PC-9 (cell line): ENCODE results near the gene TMCC1.

ENCODE experiments used
- EZH2 ChIP-seq: fragments of 200-600 bp; sonication (generic); IDR thresholded peaks from 2 replicates; pipeline ENCODE4 v1.8.0; 2017; ENCODE audit warnings: antibody characterized with exemption, low read depth
- TF ChIP-seq, protein P1 (sequence below): fragments of 200-600 bp; sonication (generic); conservative IDR thresholded peaks from 2 replicates; pipeline ENCODE4 v1.6.1; 2017; ENCODE audit warnings: mixed run types, antibody characterized with exemption, mild to moderate bottlenecking, moderate library complexity

DNA sequence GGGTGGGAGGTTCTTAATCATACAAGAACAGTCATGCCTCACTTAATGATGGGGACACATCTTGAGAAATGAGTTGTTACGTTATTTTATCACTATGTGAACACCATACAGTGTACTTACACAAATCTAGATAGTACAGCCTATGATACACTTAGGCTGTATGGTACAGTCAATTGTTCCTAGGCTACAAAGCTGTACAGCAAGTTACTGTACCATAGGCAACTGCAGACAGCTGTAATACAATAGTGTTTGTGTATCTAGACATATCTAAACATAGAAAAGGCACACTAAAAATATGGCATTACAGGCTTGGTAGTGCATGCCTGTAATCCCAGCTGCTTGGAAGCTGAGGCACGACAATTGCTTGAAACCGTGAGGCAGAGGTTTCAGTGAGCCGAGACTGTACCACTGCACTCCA lies 231.3 kb downstream of the TMCC1 start:
- TF ChIP-seq, protein P1, sequence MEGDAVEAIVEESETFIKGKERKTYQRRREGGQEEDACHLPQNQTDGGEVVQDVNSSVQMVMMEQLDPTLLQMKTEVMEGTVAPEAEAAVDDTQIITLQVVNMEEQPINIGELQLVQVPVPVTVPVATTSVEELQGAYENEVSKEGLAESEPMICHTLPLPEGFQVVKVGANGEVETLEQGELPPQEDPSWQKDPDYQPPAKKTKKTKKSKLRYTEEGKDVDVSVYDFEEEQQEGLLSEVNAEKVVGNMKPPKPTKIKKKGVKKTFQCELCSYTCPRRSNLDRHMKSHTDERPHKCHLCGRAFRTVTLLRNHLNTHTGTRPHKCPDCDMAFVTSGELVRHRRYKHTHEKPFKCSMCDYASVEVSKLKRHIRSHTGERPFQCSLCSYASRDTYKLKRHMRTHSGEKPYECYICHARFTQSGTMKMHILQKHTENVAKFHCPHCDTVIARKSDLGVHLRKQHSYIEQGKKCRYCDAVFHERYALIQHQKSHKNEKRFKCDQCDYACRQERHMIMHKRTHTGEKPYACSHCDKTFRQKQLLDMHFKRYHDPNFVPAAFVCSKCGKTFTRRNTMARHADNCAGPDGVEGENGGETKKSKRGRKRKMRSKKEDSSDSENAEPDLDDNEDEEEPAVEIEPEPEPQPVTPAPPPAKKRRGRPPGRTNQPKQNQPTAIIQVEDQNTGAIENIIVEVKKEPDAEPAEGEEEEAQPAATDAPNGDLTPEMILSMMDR, result no peak
- no peak for TF ChIP-seq EZH2
